ENCODE measurements around the gene PAX5.

Gene PAX5

GRCh38 chr9:36912620-36913019 lies 121.4 kb downstream of the PAX5 start:
- DNase-seq (ENCODE audit: low spot score): no peak
- TF ChIP-seq CTCF (IDR thresholded peaks at IDR 0.05; ENCODE audit: extremely low read depth, missing control alignments): no peak

GRCh38 chr9:36911601-36912412 lies 122.3 kb downstream of the PAX5 start:
- DNase-seq (ENCODE audit: low spot score): no peak
- no peak for TF ChIP-seq CTCF (IDR thresholded peaks at IDR 0.05; ENCODE audit: extremely low read depth, missing control alignments)

GRCh38 chr9:36911037-36911436 lies 123.0 kb downstream of the PAX5 start:
- TF ChIP-seq CTCF (IDR thresholded peaks at IDR 0.05; ENCODE audit: extremely low read depth, missing control alignments): no peak

GRCh38 chr9:36906492-36906891 lies 127.6 kb downstream of the PAX5 start:
- no peak for TF ChIP-seq CTCF (IDR thresholded peaks at IDR 0.05; ENCODE audit: extremely low read depth, missing control alignments)
- DNase-seq (ENCODE audit: low spot score): no peak

More at GRCh38 chr9:36911037-36911436, 123.0 kb downstream of the PAX5 start:
- no peak for DNase-seq (ENCODE audit: low spot score)

GRCh38 chr9:36905101-36906066 lies 128.7 kb downstream of the PAX5 start:
- TF ChIP-seq CTCF (IDR thresholded peaks at IDR 0.05; ENCODE audit: extremely low read depth, missing control alignments): no peak
- no peak for DNase-seq (ENCODE audit: low spot score)

GRCh38 chr9:36903541-36904435 lies 130.3 kb downstream of the PAX5 start:
- no peak for DNase-seq (ENCODE audit: low spot score)
- TF ChIP-seq CTCF (IDR thresholded peaks at IDR 0.05; ENCODE audit: extremely low read depth, missing control alignments): no peak

Data from GM20000 (cell line).